GM18873 (cell line): ENCODE results near the gene P2RX7.

Experiments
- ATAC-seq: cut with Tn5 transposase; IDR thresholded peaks from one replicate; pipeline ENCODE4 v1.9.1; 2021; ENCODE audit warnings: mild to moderate bottlenecking, moderate library complexity, moderate number of reproducible peaks; ENCODE audit not compliant: unreplicated experiment, low FRiP score

The P2RX7 gene

GRCh38 chr12:121132601-121133481, at the start of gene P2RX7:
Gene P2RX7, plus strand, starts transcription at chr12:121132876. Its CDS starts 95 bp downstream, at chr12:121132971.
- no peak for ATAC-seq

GRCh38 chr12:121084229-121084628, 48.4 kb upstream of the P2RX7 start:
- ATAC-seq, result no peak

- no peak for ATAC-seq
Observed at GRCh38 chr12:121085069-121085468, 47.6 kb upstream of the P2RX7 start.

GRCh38 chr12:121085506-121086353, 46.9 kb upstream of the P2RX7 start:
- ATAC-seq, result no peak

- ATAC-seq, result no peak
Observed at GRCh38 chr12:121086781-121087295, 45.8 kb upstream of the P2RX7 start.

GRCh38 chr12:121087467-121088194, 45.0 kb upstream of the P2RX7 start:
- no peak for ATAC-seq

GRCh38 chr12:121088195-121088585, 44.5 kb upstream of the P2RX7 start:
- no peak for ATAC-seq

- ATAC-seq, result no peak
Observed at GRCh38 chr12:121089031-121089812, 43.5 kb upstream of the P2RX7 start.

GRCh38 chr12:121089813-121090430, 42.8 kb upstream of the P2RX7 start:
- no peak for ATAC-seq

GRCh38 chr12:121090586-121091514, 41.8 kb upstream of the P2RX7 start:
- ATAC-seq, result no peak

- no peak for ATAC-seq
Observed at GRCh38 chr12:121092034-121092433, 40.6 kb upstream of the P2RX7 start.

- ATAC-seq, result no peak
Observed at GRCh38 chr12:121093487-121093891, 39.2 kb upstream of the P2RX7 start.

GRCh38 chr12:121095544-121096198, 37.0 kb upstream of the P2RX7 start:
- no peak for ATAC-seq

- no peak for ATAC-seq
Observed at GRCh38 chr12:121096199-121096798, 36.4 kb upstream of the P2RX7 start.

- ATAC-seq, result no peak
Observed at GRCh38 chr12:121099779-121100178, 32.9 kb upstream of the P2RX7 start.

- ATAC-seq, result no peak
Observed at GRCh38 chr12:121102307-121102706, 30.4 kb upstream of the P2RX7 start.

- no peak for ATAC-seq
Observed at GRCh38 chr12:121107681-121108080, 25.0 kb upstream of the P2RX7 start.
